GM23338 (cell line): ENCODE data around the gene GOSR1.

Source experiments
- EZH2 ChIP-seq: fragments of 200-600 bp; sonication (generic); IDR thresholded peaks from one replicate; pipeline ENCODE4 v1.8.0; 2017; ENCODE audit warnings: antibody characterized with exemption, mild to moderate bottlenecking, low read depth; ENCODE audit not compliant: unreplicated experiment
- EZH2phosphoT487 ChIP-seq: fragments of 200-600 bp; sonication (generic); IDR thresholded peaks from one replicate; pipeline ENCODE4 v1.8.1; 2018; ENCODE audit warnings: antibody characterized with exemption; ENCODE audit not compliant: unreplicated experiment
- JUNB ChIP-seq: IDR thresholded peaks from one replicate; pipeline ENCODE4 v1.6.1; 2016; ENCODE audit warnings: antibody characterized with exemption; ENCODE audit not compliant: unreplicated experiment
- POLR2AphosphoS5 ChIP-seq: IDR thresholded peaks from 2 replicates; pipeline ENCODE4 v1.6.1; 2016; ENCODE audit warnings: antibody characterized with exemption, low read depth
- ZNF331 ChIP-seq: fragments of 250-450 bp; sonication (Bioruptor Pico); IDR thresholded peaks from 2 replicates; pipeline ENCODE4 v1.5.0; 2020; ENCODE audit warnings: low read depth, mild to moderate bottlenecking, moderate library complexity
- TF ChIP-seq, protein P1 (sequence below), 2 experiments: fragments of 200-600 bp in 1 of 2; sonication (generic) in 1 of 2; conservative IDR thresholded peaks; 2 replicates each; pipeline versions ENCODE4 v1.5.1 to v1.6.1; 2016 to 2017; ENCODE audit warnings: antibody characterized with exemption in 2 of 2, low read depth in 2 of 2, mild to moderate bottlenecking in 2 of 2, moderate library complexity in 1 of 2
- TF ChIP-seq, protein P2 (sequence below): IDR thresholded peaks from one replicate; pipeline ENCODE4 v1.6.1; 2018; ENCODE audit warnings: antibody characterized with exemption; ENCODE audit not compliant: unreplicated experiment

DNA sequence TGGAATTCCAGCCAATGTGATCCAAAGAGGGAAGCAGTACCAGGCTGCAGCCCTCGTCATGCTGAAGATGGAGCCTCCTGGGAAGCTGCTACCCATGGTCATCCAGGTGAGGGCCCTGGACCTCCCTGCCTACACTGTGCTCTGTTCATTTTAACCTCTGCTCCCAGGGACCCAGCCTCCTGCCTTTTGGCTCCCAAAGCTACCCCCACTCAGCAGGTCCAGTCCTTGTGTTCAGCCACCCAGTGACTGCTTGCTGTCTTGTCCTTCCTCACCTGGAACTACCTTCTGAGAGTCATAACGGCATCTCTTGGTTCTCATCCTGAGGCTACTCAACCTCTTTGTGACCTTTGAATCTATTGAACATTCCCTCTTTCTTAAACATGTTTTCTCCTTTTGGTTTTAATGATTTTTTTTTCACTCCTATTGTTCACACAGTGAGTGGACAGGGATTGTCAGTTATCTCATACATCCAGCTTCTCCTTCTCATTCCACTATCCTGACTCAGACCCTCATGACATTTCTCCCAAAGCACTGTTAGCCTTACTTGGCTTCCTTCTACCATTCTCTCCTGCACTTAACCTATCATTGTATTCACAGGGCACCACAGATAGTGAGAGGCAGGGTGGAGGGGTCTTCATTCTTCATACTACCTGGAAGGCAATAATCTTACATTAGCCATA lies 53.3 kb downstream of the GOSR1 start:
- TF ChIP-seq, protein P1, sequence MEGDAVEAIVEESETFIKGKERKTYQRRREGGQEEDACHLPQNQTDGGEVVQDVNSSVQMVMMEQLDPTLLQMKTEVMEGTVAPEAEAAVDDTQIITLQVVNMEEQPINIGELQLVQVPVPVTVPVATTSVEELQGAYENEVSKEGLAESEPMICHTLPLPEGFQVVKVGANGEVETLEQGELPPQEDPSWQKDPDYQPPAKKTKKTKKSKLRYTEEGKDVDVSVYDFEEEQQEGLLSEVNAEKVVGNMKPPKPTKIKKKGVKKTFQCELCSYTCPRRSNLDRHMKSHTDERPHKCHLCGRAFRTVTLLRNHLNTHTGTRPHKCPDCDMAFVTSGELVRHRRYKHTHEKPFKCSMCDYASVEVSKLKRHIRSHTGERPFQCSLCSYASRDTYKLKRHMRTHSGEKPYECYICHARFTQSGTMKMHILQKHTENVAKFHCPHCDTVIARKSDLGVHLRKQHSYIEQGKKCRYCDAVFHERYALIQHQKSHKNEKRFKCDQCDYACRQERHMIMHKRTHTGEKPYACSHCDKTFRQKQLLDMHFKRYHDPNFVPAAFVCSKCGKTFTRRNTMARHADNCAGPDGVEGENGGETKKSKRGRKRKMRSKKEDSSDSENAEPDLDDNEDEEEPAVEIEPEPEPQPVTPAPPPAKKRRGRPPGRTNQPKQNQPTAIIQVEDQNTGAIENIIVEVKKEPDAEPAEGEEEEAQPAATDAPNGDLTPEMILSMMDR (conservative IDR thresholded peaks at IDR 0.05; ENCODE audit: low read depth in 2 of 2): no peak
- TF ChIP-seq EZH2 (no peak), POLR2AphosphoS5 (no peak), JUNB (no peak), EZH2phosphoT487 (no peak), ZNF331 (CRISPR knock-in tag) (no peak)
- TF ChIP-seq, protein P2, sequence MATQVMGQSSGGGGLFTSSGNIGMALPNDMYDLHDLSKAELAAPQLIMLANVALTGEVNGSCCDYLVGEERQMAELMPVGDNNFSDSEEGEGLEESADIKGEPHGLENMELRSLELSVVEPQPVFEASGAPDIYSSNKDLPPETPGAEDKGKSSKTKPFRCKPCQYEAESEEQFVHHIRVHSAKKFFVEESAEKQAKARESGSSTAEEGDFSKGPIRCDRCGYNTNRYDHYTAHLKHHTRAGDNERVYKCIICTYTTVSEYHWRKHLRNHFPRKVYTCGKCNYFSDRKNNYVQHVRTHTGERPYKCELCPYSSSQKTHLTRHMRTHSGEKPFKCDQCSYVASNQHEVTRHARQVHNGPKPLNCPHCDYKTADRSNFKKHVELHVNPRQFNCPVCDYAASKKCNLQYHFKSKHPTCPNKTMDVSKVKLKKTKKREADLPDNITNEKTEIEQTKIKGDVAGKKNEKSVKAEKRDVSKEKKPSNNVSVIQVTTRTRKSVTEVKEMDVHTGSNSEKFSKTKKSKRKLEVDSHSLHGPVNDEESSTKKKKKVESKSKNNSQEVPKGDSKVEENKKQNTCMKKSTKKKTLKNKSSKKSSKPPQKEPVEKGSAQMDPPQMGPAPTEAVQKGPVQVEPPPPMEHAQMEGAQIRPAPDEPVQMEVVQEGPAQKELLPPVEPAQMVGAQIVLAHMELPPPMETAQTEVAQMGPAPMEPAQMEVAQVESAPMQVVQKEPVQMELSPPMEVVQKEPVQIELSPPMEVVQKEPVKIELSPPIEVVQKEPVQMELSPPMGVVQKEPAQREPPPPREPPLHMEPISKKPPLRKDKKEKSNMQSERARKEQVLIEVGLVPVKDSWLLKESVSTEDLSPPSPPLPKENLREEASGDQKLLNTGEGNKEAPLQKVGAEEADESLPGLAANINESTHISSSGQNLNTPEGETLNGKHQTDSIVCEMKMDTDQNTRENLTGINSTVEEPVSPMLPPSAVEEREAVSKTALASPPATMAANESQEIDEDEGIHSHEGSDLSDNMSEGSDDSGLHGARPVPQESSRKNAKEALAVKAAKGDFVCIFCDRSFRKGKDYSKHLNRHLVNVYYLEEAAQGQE: no peak
